SK-N-SH (cell line): ENCODE results near the gene PLEKHG5. TPM values are rescaled to one million over a fixed set of nuclear protein-coding genes. Genes with fewer than 3 reads are reported as not detected.

Source experiments
- CTCF ChIA-PET: fragments of 300-600, 350-600 bp; formaldehyde crosslinking; extraction: SDS; loops from one replicate; lab custom pipeline; 2021; lab: Yijun Ruan, JAX
- POLR2A ChIA-PET: fragments of 350-600 bp; sonication (Branson Sonifier 250); formaldehyde crosslinking; extraction: SDS; loops from one replicate; lab custom pipeline; 2020; ENCODE audit warnings: antibody characterized with exemption, inconsistent platforms; lab: Yijun Ruan, JAX
- DNase-seq: peaks from one replicate; pipeline ENCODE4 v3.0.0; 2012
- H2AFZ ChIP-seq: fragments of 200-600 bp; sonication (generic); 2 replicates; pipeline ENCODE4 v1.8.1; 2016; ENCODE audit warnings: antibody characterized with exemption, mild to moderate bottlenecking, low read depth
- H3F3A ChIP-seq: fragments of 200-600 bp; sonication (generic); replicated peaks from 2 replicates; pipeline ENCODE3; 2016; ENCODE audit warnings: antibody characterized with exemption, mild to moderate bottlenecking; ENCODE audit not compliant: insufficient read depth
- H3K27ac ChIP-seq, 2 experiments: fragments of 200-500 bp in 1 of 2; fragments of 200-600 bp in 1 of 2; sonication (Bioruptor generic) in 1 of 2; sonication (generic), shearing (Covaris generic) in 1 of 2; 2 replicates each; pipeline versions ENCODE4 v1.5.1 to v1.6.1; 2014 to 2016; ENCODE audit warnings: low read depth in 2 of 2, inconsistent platforms in 1 of 2, low read length in 1 of 2, mild to moderate bottlenecking in 1 of 2, mixed read lengths in 1 of 2
- H3K27me3 ChIP-seq: fragments of 200-600 bp; sonication (generic), shearing (Covaris generic); 2 replicates; pipeline ENCODE4 v1.6.1; 2016; ENCODE audit warnings: mixed run types; ENCODE audit not compliant: insufficient read depth
- H3K36me3 ChIP-seq, 2 experiments: fragments of 200-500 bp in 1 of 2; fragments of 200-600 bp in 1 of 2; sonication (Bioruptor generic) in 1 of 2; sonication (generic) in 1 of 2; replicated peaks in 1 of 2; 2 replicates each; pipeline versions ENCODE3 to v1.5.1; 2014 to 2016; ENCODE audit warnings: low read length in 1 of 2, mild to moderate bottlenecking in 1 of 2; ENCODE audit not compliant: insufficient read depth in 2 of 2, control insufficient read depth in 1 of 2
- H3K4me1 ChIP-seq, 2 experiments: fragments of 200-500 bp in 1 of 2; fragments of 200-600 bp in 1 of 2; sonication (Bioruptor generic) in 1 of 2; sonication (generic), shearing (Covaris generic) in 1 of 2; 2 replicates each; pipeline versions ENCODE4 v1.5.1 to v1.6.1; 2014 to 2016; ENCODE audit warnings: low read depth in 1 of 2, low read length in 1 of 2, mixed run types in 1 of 2; ENCODE audit not compliant: insufficient read depth in 2 of 2, control insufficient read depth in 1 of 2
- H3K4me2 ChIP-seq: fragments of 200-600 bp; sonication (generic), shearing (Covaris generic); 2 replicates; pipeline ENCODE4 v1.6.1; 2017; ENCODE audit warnings: mixed run types
- H3K4me3 ChIP-seq, 2 experiments: fragments of 200-500 bp in 1 of 2; fragments of 200-600 bp in 1 of 2; sonication (Bioruptor generic) in 1 of 2; sonication (generic), shearing (Covaris generic) in 1 of 2; 2 replicates each; pipeline versions ENCODE4 v1.5.1 to v1.8.1; 2014 to 2016; ENCODE audit warnings: low read depth in 2 of 2, inconsistent platforms in 1 of 2, low read length in 1 of 2, mild to moderate bottlenecking in 1 of 2, mixed read lengths in 1 of 2, moderate library complexity in 1 of 2
- H3K79me2 ChIP-seq: fragments of 200-600 bp; sonication (generic); 2 replicates; pipeline ENCODE4 v1.8.1; 2017; ENCODE audit warnings: mild to moderate bottlenecking; ENCODE audit not compliant: insufficient read depth
- H3K9ac ChIP-seq: fragments of 200-600 bp; sonication (generic); 2 replicates; pipeline ENCODE4 v1.6.1; 2017; ENCODE audit warnings: mixed run types
- H3K9me2 ChIP-seq: fragments of 200-600 bp; sonication (generic); 2 replicates; pipeline ENCODE4 v1.6.1; 2017; ENCODE audit warnings: mixed run types
- H3K9me3 ChIP-seq: fragments of 200-600 bp; sonication (generic); 2 replicates; pipeline ENCODE4 v1.6.1; 2017; ENCODE audit warnings: mixed run types, mild to moderate bottlenecking, moderate library complexity
- H4K20me1 ChIP-seq: fragments of 200-600 bp; sonication (generic); 2 replicates; pipeline ENCODE4 v1.6.1; 2017; ENCODE audit warnings: mild to moderate bottlenecking, mixed run types; ENCODE audit not compliant: insufficient read depth
- ELF1 ChIP-seq: IDR thresholded peaks from 2 replicates; pipeline ENCODE4 v1.4.0; 2012
- EP300 ChIP-seq, 2 experiments: IDR thresholded peaks; 2 replicates each; pipeline versions ENCODE4 v1.4.0 to v1.6.1; 2012; ENCODE audit warnings: borderline replicate concordance in 1 of 2, low read depth in 1 of 2, low read length in 1 of 2
- EZH2phosphoT487 ChIP-seq: fragments of 200-600 bp; sonication (generic); IDR thresholded peaks from 2 replicates; pipeline ENCODE4 v1.6.1; 2017; ENCODE audit warnings: low read depth, mixed run types, mild to moderate bottlenecking, antibody characterized with exemption, moderate library complexity, borderline replicate concordance
- FOSL2 ChIP-seq: IDR thresholded peaks from 2 replicates; pipeline ENCODE4 v1.4.0; 2012; ENCODE audit warnings: low read depth, mild to moderate bottlenecking, moderate library complexity, borderline replicate concordance
- FOXJ3 ChIP-seq: sonication (generic); formaldehyde crosslinking; IDR thresholded peaks from 2 replicates; pipeline ENCODE4 v1.5.1; 2020; ENCODE audit warnings: mild to moderate bottlenecking, missing genetic modification reagents
- FOXM1 ChIP-seq: IDR thresholded peaks from 2 replicates; pipeline ENCODE4 v1.4.0; 2012; ENCODE audit warnings: low read depth, mild to moderate bottlenecking
- GABPA ChIP-seq: IDR thresholded peaks from 2 replicates; pipeline ENCODE4 v1.4.0; 2012; ENCODE audit warnings: low read depth, mild to moderate bottlenecking
- GATA2 ChIP-seq: sonication (generic); formaldehyde crosslinking; IDR thresholded peaks from 2 replicates; pipeline ENCODE4 v1.5.0; 2020; ENCODE audit warnings: mild to moderate bottlenecking, missing genetic modification reagents
- JUND ChIP-seq: IDR thresholded peaks from 2 replicates; pipeline ENCODE4 v1.4.0; 2012
- MEF2A ChIP-seq: IDR thresholded peaks from 2 replicates; pipeline ENCODE4 v1.4.0; 2012; ENCODE audit warnings: low read depth, borderline replicate concordance
- MXI1 ChIP-seq: IDR thresholded peaks from 2 replicates; pipeline ENCODE4 v1.6.1; 2012; ENCODE audit warnings: mild to moderate bottlenecking, low read depth, low read length, improper control_type of control experiment
- NFIC ChIP-seq: IDR thresholded peaks from 2 replicates; pipeline ENCODE4 v1.4.0; 2012; ENCODE audit warnings: borderline replicate concordance
- NRF1 ChIP-seq: IDR thresholded peaks from 2 replicates; pipeline ENCODE4 v1.6.1; 2012; ENCODE audit warnings: low read depth, mild to moderate bottlenecking, low read length
- POLR2AphosphoS5 ChIP-seq: IDR thresholded peaks from 2 replicates; pipeline ENCODE4 v1.6.1; 2012; ENCODE audit warnings: low read depth, low read length
- RAD21 ChIP-seq: IDR thresholded peaks from 2 replicates; pipeline ENCODE4 v1.6.1; 2012; ENCODE audit warnings: mild to moderate bottlenecking, low read length
- RCOR1 ChIP-seq: fragments of 150-350 bp; IDR thresholded peaks from 2 replicates; pipeline ENCODE4 v1.6.1; 2017; ENCODE audit warnings: antibody characterized with exemption, low read length
- RXRA ChIP-seq: IDR thresholded peaks from 2 replicates; pipeline ENCODE4 v1.4.0; 2012; ENCODE audit warnings: low read depth, mild to moderate bottlenecking, borderline replicate concordance
- TAF1 ChIP-seq: IDR thresholded peaks from 2 replicates; pipeline ENCODE4 v1.6.1; 2012; ENCODE audit warnings: low read depth, mild to moderate bottlenecking, low read length, moderate library complexity, borderline replicate concordance
- TCF12 ChIP-seq: IDR thresholded peaks from 2 replicates; pipeline ENCODE4 v1.4.0; 2012
- YY1 ChIP-seq: IDR thresholded peaks from 2 replicates; pipeline ENCODE4 v1.4.0; 2012; ENCODE audit warnings: low read depth, mild to moderate bottlenecking
- WGBS: methylation state at CpG from one replicate; pipeline ENCODE4 v1.1.6; 2017; ENCODE audit warnings: low lambda C conversion rate; 5-methylcytosine and 5-hydroxymethylcytosine counted together
- polyA plus RNA-seq, 3 experiments: library from polyadenylated mRNA; depleted of rRNA; stranded (reverse); fragments of >200 nt; gene quantifications; 2 replicates each; pipeline ENCODE4 v1.2.3, GENCODE V29; 2012
- TF ChIP-seq, protein P1 (sequence below): IDR thresholded peaks from 2 replicates; pipeline ENCODE4 v1.4.0; 2012; ENCODE audit warnings: low read depth, borderline replicate concordance
- TF ChIP-seq, protein P2 (sequence below): IDR thresholded peaks from 2 replicates; pipeline ENCODE4 v1.4.0; 2012; ENCODE audit warnings: low read depth, borderline replicate concordance
- TF ChIP-seq, protein P3 (sequence below): IDR thresholded peaks from 2 replicates; pipeline ENCODE4 v1.6.1; 2012; ENCODE audit warnings: mild to moderate bottlenecking, low read depth, low read length, moderate library complexity
- TF ChIP-seq, protein P4 (sequence below): IDR thresholded peaks from 2 replicates; pipeline ENCODE4 v1.4.0; 2012; ENCODE audit warnings: low read depth

Gene PLEKHG5
- polyA plus RNA-seq, 1 of the 3 experiments (the other 2 are of a cell fraction) = 14.9 TPM

DNA sequence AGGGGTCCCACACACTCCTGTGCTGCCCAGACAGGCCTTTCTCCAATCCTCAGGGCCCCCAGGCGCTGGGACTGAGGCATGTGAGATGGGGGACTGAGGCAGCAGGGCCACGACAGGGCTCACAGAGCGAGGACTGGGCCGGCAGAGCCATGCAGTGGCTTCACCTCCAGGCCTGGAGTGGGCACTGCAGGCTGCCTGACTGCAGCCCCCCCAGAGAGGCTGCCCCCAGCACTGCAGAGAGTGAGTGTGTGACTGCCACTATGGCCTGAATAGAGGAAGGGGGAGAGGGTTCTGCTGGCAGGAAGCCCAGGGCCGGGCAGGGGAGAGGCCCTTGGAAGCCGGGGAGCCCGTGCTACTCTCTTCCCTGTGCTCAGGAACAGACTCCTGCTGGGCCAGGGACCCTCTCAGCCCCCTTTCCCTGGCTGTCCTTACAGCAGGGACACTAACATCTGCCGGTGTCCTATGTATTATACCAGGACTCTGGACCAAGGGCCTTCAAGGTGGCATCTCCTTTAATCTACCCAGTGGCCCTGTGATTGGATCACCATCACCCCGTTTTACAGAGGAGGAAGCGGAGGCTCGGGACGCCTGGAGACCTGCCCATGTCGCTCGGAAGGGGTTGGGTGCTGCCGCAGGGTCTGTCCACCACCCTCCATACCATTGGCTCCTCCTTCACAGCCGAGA, 20.2 kb upstream of the PLEKHG5 start (continued):
- TF ChIP-seq, protein P1, sequence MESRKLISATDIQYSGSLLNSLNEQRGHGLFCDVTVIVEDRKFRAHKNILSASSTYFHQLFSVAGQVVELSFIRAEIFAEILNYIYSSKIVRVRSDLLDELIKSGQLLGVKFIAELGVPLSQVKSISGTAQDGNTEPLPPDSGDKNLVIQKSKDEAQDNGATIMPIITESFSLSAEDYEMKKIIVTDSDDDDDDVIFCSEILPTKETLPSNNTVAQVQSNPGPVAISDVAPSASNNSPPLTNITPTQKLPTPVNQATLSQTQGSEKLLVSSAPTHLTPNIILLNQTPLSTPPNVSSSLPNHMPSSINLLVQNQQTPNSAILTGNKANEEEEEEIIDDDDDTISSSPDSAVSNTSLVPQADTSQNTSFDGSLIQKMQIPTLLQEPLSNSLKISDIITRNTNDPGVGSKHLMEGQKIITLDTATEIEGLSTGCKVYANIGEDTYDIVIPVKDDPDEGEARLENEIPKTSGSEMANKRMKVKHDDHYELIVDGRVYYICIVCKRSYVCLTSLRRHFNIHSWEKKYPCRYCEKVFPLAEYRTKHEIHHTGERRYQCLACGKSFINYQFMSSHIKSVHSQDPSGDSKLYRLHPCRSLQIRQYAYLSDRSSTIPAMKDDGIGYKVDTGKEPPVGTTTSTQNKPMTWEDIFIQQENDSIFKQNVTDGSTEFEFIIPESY = no peak
- TF ChIP-seq FOXJ3 (CRISPR knock-in tag) = no peak
- TF ChIP-seq RXRA = no peak
- TF ChIP-seq ELF1 = no peak
- peak in 1 of 2 experiments; percentile 31; a peak in 1 of 4 replicates for TF ChIP-seq EP300 (IDR thresholded peaks at IDR 0.05; ENCODE audit: borderline replicate concordance in 1 of 2, low read depth in 1 of 2, low read length in 1 of 2)
- TF ChIP-seq RAD21 = peak; percentile 32
- TF ChIP-seq EZH2phosphoT487 = no peak
- TF ChIP-seq, protein P2, sequence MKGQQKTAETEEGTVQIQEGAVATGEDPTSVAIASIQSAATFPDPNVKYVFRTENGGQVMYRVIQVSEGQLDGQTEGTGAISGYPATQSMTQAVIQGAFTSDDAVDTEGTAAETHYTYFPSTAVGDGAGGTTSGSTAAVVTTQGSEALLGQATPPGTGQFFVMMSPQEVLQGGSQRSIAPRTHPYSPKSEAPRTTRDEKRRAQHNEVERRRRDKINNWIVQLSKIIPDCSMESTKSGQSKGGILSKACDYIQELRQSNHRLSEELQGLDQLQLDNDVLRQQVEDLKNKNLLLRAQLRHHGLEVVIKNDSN = no peak

DNA sequence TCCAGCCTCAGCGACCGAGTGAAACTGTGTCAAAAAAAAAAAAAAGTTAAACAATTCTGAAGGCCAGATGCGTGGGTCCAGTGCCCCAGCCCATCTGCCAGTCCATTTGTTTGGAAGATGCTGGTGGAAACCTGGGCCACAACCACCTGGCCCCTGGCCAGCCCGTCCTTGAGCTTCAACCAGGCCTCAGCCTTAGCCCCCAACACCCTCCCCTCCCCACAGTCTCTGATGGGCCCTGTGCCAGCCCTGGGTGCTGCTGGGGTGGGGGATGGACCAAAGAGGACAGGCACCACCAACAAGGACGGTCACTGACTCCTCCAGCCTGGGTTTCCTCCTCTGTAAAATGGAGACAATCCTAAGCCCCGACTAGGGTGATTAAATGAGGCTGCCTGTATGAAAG, 19.6 kb upstream of the PLEKHG5 start:
- DNase-seq = peak; percentile 78
- Histone ChIP-seq H3K4me2 (no peak overlapping the region), H3K4me1 (peaks cover 0 to 80% of the 10 kb centered on the region in 2 experiments; a peak in 3 of 4 replicates), H3K79me2 (no peaks in the 10 kb centered on the region), H3K36me3 (no peaks in the 10 kb centered on the region), H3K27ac (peak overlapping the region in 1 of 2 experiments; percentile 93; a peak in 2 of 4 replicates), H3K9ac (no peak overlapping the region), H3F3A (peaks cover 5% of the 10 kb centered on the region), H3K9me3 (no peaks in the 10 kb centered on the region), H3K9me2 (no peaks in the 10 kb centered on the region), H3K4me3 (no peak overlapping the region), H2AFZ (no peak overlapping the region), H4K20me1 (no peaks in the 10 kb centered on the region), H3K27me3 (no peaks in the 10 kb centered on the region)
- CTCF ChIA-PET = interaction anchor here (1.0 to 17.4 kb wide), 4 partner anchors 8 to 44 kb away, joined by 4 to 211 read pairs (median 6); partner anchors contain the start of genes NOL9, PLEKHG5 and TAS1R1
- WGBS = 72% methylated on average over 5 of the region's 6 CpGs
- POLR2A ChIA-PET = interaction anchor here (0.6 to 1.3 kb wide), 3 partner anchors 13 to 452 kb away, joined by 3 read pairs; no protein-coding TSS in a partner anchor
- TF ChIP-seq, protein P3, sequence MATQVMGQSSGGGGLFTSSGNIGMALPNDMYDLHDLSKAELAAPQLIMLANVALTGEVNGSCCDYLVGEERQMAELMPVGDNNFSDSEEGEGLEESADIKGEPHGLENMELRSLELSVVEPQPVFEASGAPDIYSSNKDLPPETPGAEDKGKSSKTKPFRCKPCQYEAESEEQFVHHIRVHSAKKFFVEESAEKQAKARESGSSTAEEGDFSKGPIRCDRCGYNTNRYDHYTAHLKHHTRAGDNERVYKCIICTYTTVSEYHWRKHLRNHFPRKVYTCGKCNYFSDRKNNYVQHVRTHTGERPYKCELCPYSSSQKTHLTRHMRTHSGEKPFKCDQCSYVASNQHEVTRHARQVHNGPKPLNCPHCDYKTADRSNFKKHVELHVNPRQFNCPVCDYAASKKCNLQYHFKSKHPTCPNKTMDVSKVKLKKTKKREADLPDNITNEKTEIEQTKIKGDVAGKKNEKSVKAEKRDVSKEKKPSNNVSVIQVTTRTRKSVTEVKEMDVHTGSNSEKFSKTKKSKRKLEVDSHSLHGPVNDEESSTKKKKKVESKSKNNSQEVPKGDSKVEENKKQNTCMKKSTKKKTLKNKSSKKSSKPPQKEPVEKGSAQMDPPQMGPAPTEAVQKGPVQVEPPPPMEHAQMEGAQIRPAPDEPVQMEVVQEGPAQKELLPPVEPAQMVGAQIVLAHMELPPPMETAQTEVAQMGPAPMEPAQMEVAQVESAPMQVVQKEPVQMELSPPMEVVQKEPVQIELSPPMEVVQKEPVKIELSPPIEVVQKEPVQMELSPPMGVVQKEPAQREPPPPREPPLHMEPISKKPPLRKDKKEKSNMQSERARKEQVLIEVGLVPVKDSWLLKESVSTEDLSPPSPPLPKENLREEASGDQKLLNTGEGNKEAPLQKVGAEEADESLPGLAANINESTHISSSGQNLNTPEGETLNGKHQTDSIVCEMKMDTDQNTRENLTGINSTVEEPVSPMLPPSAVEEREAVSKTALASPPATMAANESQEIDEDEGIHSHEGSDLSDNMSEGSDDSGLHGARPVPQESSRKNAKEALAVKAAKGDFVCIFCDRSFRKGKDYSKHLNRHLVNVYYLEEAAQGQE = no peak
- TF ChIP-seq GABPA (no peak), NRF1 (no peak), YY1 (no peak), RCOR1 (0 out of 2 replicates have a peak, but pooled peaks have one; percentile 21), EZH2phosphoT487 (no peak), RXRA (no peak), TCF12 (no peak), GATA2 (CRISPR knock-in tag) (peak; percentile 83), ELF1 (no peak), NFIC (no peak), POLR2AphosphoS5 (no peak), FOXM1 (no peak), MEF2A (no peak), EP300 (IDR thresholded peaks at IDR 0.05; ENCODE audit: borderline replicate concordance in 1 of 2, low read depth in 1 of 2, low read length in 1 of 2) (no peak; a peak in 1 of 4 replicates), TAF1 (no peak), MXI1 (no peak), JUND (no peak), RAD21 (no peak), FOXJ3 (CRISPR knock-in tag) (no peak), FOSL2 (no peak)
- TF ChIP-seq, protein P2 = no peak
- TF ChIP-seq, protein P4, sequence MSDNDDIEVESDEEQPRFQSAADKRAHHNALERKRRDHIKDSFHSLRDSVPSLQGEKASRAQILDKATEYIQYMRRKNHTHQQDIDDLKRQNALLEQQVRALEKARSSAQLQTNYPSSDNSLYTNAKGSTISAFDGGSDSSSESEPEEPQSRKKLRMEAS = no peak
